GM18909 (cell line): ENCODE data around the gene CRABP2.
A peak's percentile ranks its signal among the peaks of the same experiment; 100 is the strongest.

Experiments used
- ATAC-seq: cut with Tn5 transposase; IDR thresholded peaks from one replicate; pipeline ENCODE4 v1.9.1; 2021; ENCODE audit warnings: mild to moderate bottlenecking; ENCODE audit not compliant: unreplicated experiment, poor library complexity

Gene CRABP2

DNA sequence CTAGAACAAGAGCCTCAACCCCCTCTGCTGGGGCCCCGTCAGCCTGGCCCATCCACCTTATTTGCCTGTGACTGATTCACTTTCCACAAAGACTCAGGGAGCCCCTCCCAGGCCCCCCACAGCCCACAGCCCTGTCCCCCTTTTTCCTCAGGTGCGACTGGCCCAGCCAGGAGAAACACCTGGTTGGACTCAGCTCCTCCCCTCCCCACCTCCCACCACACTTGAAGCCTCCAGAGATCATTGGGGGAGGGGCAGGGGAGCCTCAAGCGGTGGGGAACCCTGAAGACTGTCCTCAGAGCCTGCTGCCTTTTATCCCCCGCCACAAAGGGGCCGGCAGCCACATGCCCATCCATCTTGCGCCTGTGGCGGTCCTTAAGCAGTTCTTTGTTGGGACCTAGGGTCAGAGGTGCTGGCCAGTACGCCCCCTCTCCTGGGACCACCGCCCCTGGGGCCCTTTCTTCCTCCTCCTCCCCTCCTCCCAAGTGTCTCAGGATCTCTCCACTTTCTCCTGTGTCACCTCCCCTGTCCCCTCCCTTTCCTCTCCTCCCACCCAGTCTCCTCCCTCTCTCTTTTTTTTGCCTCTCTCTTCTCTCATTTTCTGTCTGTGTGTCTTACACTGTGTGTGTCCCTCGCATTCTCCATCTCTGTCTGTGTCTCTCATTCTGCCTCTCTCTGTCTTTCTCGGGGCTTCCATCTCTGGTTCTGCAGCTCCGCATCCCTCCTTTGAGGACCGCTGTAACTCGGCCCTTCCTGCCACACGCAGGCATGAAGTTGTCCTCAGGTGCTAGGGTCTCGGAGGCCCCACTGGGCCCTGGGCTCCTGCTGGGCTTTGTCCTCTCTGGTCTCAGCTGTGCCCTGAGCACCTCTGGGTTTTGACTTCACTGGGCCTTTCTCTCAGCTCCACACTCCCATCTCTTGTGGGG is 12.2 kb downstream of the CRABP2 start:
- ATAC-seq = no peak

DNA sequence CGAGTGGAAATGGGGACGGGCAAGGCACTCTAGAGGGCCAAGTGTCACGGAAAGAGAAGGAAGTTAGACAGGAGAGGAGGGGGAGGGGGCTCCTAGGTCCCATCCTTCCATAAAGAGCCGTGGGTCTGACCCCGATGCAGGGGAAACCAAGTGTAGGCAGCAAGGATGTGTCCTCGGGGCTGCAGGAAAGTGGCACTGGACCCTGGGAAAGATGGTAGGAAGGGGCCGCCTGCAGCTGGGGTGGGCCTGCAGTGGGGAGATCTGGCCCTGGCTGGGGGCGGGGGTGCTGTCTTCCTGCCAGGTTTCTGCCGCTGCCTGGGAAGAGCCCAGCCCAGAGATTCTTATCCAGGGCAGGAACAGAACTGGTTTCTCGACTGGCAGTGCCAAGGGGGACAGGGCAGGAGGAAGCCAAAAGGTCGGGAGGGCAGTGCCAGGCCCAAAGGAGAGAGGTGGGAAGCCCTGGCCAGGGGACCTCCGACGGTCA is 12.9 kb downstream of the CRABP2 start:
- ATAC-seq = no peak

DNA sequence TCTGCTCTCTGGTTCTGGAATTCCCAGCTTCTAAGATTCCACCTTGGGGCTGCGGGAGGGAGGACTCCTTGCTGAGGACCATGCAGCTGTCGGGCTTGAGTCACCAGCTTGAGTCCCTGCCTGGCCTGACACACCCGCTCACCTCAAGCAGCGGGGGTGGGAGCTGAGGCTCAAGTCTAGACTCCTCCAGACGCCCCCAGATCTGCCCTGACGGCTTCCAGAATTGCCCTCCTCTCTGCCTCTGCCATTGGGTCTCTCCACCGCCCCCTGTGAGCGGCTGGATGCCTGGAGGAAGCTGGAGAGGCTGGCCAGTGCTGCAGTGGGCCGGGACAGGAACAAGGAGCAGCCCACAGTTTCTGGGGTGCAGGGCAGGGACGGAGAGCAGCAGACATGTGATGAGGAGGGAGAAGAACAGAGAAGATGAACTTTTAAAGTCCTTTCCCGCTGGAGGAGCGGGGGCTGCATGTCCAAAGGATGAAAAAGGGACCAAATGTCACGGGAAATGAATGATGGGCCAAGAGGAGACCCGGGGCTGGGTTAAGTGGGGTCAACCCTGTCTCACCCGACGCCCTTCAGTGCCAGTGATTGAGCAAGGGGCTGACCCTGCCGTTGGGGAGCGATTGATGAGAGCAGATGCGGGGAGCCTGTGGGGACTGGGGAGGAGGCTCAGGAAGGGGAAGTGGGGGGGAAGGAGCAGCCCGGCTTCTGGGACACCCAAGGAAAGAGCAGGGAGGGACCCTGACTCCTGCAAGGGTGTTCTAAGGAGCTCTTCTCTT is 13.5 kb downstream of the CRABP2 start:
- no peak for ATAC-seq

GRCh38 chr1:156691191-156691590 is 14.2 kb downstream of the CRABP2 start:
- ATAC-seq = no peak

- no peak for ATAC-seq
These were observed 14.7 kb downstream of the CRABP2 start for GRCh38 chr1:156690675-156691036.

GRCh38 chr1:156689953-156690674 is 15.3 kb downstream of the CRABP2 start:
- no peak for ATAC-seq

GRCh38 chr1:156689035-156689952 is 16.1 kb downstream of the CRABP2 start:
- peak; percentile 56 for ATAC-seq

- no peak for ATAC-seq
These were observed 21.1 kb downstream of the CRABP2 start for GRCh38 chr1:156684227-156684782.

GRCh38 chr1:156682166-156682890 is 23.1 kb downstream of the CRABP2 start:
- ATAC-seq = no peak

DNA sequence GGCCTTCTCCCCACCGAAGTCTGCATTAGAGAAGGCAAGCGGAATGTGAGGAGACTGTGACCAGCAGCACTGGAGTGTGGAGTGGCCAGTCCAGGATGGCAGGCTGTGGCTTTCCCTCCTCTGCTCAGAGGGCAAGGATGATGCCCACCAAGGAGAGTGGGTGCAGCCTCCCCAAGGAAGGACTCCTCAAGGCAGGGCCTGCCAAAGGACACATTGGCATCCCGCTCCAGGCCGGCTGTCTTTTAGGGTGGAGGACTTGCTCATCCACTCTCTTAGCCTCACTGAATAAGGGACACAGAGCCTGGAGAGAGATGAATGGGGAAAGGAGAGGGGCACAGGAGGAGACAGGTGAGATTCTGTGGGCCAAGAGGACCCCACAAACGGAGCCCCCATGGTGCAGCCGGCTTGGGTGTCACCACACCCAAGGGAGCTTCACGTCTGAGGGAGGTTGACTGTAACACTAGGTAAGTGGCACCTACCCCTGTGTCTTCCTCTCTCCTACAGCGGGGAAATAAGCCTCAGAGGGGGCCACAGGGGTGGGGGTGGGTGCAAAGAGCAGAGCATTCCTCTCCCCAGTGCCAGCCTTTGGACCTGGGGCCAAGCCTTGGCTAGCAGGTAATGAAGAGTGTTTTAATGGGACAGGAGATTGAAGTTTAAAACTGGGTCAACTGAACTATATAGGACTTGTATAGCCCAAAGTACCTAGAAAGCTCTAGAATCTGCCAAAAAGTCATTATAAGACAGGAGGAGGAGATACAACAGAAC is 24.0 kb downstream of the CRABP2 start:
- ATAC-seq = no peak

GRCh38 chr1:156680056-156680455 is 25.3 kb downstream of the CRABP2 start:
- ATAC-seq = no peak

- ATAC-seq = no peak
These were observed 27.5 kb downstream of the CRABP2 start for GRCh38 chr1:156677616-156678596.

DNA sequence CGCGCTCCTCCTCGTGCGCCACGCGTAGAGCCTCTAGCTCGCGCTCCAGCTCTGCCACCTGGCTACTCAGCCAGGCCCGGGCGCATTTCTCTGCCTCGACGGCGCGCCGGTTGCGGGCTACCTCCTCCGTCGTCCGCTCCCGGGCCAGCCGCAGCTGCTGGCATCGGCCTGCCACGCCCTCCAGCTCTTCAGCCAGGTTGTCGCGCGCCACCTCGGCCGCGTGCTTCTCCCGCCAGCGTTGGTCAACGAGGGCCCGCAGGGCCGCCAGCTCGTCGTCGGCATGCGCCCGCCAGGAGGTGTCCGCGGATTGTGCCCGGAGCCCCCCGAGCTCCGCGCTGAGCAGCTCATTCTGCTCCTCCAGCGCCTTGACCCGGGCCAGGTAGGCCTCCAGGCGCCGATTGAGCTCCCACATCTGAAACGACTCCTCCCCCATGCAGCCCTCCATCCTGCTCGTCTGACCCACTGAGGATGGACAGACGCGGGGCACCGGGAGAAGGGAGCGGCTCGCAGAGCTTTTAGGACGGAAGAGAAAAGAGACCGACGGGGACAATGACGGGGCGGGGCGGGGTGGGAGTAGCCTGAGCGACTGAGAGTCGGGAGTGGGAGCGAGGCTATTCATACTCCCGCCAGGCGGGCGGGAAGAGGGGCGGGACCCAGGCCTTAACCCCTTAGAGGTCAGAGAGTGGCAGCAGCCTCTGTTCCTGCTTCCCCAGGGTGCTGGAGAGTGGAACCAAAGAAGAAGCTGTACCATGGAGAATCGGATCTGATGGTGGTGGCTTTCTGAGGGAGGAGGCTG is 28.4 kb downstream of the CRABP2 start, which contains the start of gene NES:
Gene NES (minus strand): TSS at position 588 of the 796 bp plus-strand sequence. CDS start 143 bp downstream, at position 445.
- ATAC-seq = no peak

DNA sequence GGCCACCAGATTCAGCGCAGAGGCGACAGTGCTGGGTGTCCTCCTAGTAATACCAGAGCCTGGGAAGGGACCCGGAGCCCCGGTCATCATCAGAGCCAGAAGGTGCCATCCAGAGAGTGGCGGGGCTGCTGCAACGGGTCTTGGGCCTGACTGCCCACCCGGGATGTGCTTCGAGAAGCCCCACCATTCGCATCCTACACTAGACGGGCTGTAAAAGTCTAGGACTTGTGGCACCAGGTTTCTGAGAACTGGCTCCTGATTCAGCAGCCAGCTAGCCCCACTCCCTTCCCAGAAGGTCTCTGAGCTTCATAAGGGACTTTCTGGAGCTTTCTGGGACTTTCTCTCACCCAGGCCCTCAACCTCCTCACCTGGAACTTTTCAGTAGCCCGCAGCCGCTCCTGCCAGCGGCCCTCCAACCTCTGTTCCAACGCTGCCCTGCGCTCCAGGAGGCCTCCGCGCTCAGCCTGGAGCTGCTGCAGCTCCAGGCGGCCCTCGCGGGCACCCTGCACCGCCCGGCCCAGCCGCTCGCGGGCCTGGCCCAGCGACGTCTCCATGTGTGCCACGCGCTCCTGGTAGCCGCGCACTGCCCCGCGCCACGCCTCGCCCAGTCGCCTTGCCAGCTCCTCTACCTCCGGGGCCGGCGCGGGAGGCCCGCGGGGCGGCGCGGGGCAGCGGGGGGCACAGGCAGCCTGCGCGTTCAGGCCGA is 29.1 kb downstream of the CRABP2 start:
- no peak for ATAC-seq
